H1 (cell line): ENCODE measurements around the gene OSM. TPM values are rescaled to one million over a fixed set of nuclear protein-coding genes. Genes with fewer than 3 reads are reported as not detected.

Experiments used
- CTCF ChIA-PET: fragments of 300-600 bp; sonication (Branson Sonifier 250); formaldehyde crosslinking; loops from one replicate; lab custom pipeline; 2021; ENCODE audit not compliant: partially characterized antibody; lab: Charles Lee
- POLR2A ChIA-PET: fragments of 300-600 bp; sonication (Branson Sonifier 250); formaldehyde crosslinking; loops from one replicate; lab custom pipeline; 2021; ENCODE audit warnings: inconsistent platforms; ENCODE audit not compliant: partially characterized antibody; lab: Charles Lee
- DNase-seq, 2 experiments: peaks; one replicate each; pipeline versions ENCODE4 v3.0.0 to v3.0.0-alpha.2; 2010 to 2022; ENCODE audit warnings: low spot score in 2 of 2, low read depth in 1 of 2, mixed read lengths in 1 of 2
- FAIRE-seq: peaks from 2 replicates; lab custom pipeline; 2011; peaks lifted over from hg19 to GRCh38; lab: Jason Lieb, UNC
- H2AFZ ChIP-seq: 2 replicates; pipeline ENCODE4 v1.8.1; 2012; ENCODE audit warnings: low read length, inconsistent platforms
- H2AK5ac ChIP-seq: 2 replicates; pipeline ENCODE4 v1.6.1; 2013; ENCODE audit warnings: low read depth, low read length
- H2BK120ac ChIP-seq: replicated peaks from 2 replicates; pipeline ENCODE3; 2013; ENCODE audit warnings: low read depth, low read length, inconsistent platforms
- H2BK12ac ChIP-seq: 2 replicates; pipeline ENCODE4 v1.6.1; 2013; ENCODE audit warnings: low read depth, low read length
- H2BK15ac ChIP-seq: 2 replicates; pipeline ENCODE4 v1.6.1; 2013; ENCODE audit warnings: low read length
- H2BK20ac ChIP-seq: 2 replicates; pipeline ENCODE4 v1.6.1; 2013; ENCODE audit warnings: low read length
- H2BK5ac ChIP-seq: 2 replicates; pipeline ENCODE4 v1.6.1; 2013; ENCODE audit warnings: low read depth, low read length
- H3K14ac ChIP-seq: 2 replicates; pipeline ENCODE4 v1.6.1; 2013; ENCODE audit warnings: inconsistent platforms; ENCODE audit not compliant: insufficient read length
- H3K18ac ChIP-seq: 2 replicates; pipeline ENCODE4 v1.6.1; 2013; ENCODE audit warnings: low read length; ENCODE audit errors: extremely low read depth
- H3K23ac ChIP-seq: 2 replicates; pipeline ENCODE4 v1.6.1; 2013; ENCODE audit warnings: inconsistent platforms; ENCODE audit not compliant: insufficient read length
- H3K23me2 ChIP-seq: 2 replicates; pipeline ENCODE4 v1.6.1; 2013; ENCODE audit warnings: low read depth, low read length
- H3K27ac ChIP-seq: 2 replicates; pipeline ENCODE4 v1.6.1; 2011; ENCODE audit warnings: low read depth, low read length, inconsistent platforms
- H3K27me3 ChIP-seq, 4 experiments: replicated peaks in 1 of 4; 1 replicate in 1 of 4; 2 replicates in 3 of 4; pipeline versions ENCODE4 v1.6.1 to v1.8.1; 2011 to 2013; ENCODE audit warnings: low read length in 3 of 4, mild to moderate bottlenecking in 3 of 4, inconsistent platforms in 2 of 4, mixed read lengths in 2 of 4, moderate library complexity in 1 of 4; ENCODE audit not compliant: control insufficient read depth in 3 of 4, insufficient read depth in 3 of 4; ENCODE audit errors: extremely low read depth in 1 of 4
- H3K36me3 ChIP-seq, 4 experiments: 2 replicates each; pipeline versions ENCODE4 v1.6.1 to v1.8.1; 2011 to 2013; ENCODE audit warnings: mild to moderate bottlenecking in 4 of 4, low read length in 3 of 4, moderate library complexity in 2 of 4, control low read depth in 1 of 4, inconsistent platforms in 1 of 4; ENCODE audit not compliant: insufficient read depth in 4 of 4, control insufficient read depth in 2 of 4
- H3K4ac ChIP-seq: replicated peaks from 2 replicates; pipeline ENCODE3; 2013; ENCODE audit warnings: low read length, low read depth, mixed read lengths, inconsistent platforms; ENCODE audit not compliant: insufficient read length
- H3K4me1 ChIP-seq, 4 experiments: replicated peaks in 1 of 4; 1 replicate in 1 of 4; 2 replicates in 3 of 4; pipeline versions ENCODE4 v1.6.1 to v1.8.1; 2011 to 2013; ENCODE audit warnings: low read length in 3 of 4, inconsistent platforms in 2 of 4, mixed read lengths in 1 of 4; ENCODE audit not compliant: insufficient read depth in 4 of 4, control insufficient read depth in 3 of 4
- H3K4me2 ChIP-seq, 2 experiments: 2 replicates each; pipeline versions ENCODE4 v1.6.1 to v1.8.1; 2011 to 2013; ENCODE audit warnings: low read depth in 2 of 2, low read length in 2 of 2, control low read depth in 1 of 2, inconsistent platforms in 1 of 2, mild to moderate bottlenecking in 1 of 2; ENCODE audit not compliant: insufficient read depth in 1 of 2
- H3K4me3 ChIP-seq, 4 experiments: fragments of 200-600, 300-600 bp in 1 of 4; sonication (generic), shearing (Covaris generic), sonication (Bioruptor Twin) in 1 of 4; 2 replicates each; pipeline versions ENCODE4 v1.5.1 to v1.8.1; 2011 to 2016; ENCODE audit warnings: low read length in 4 of 4, low read depth in 3 of 4, control low read depth in 2 of 4, inconsistent platforms in 2 of 4, mild to moderate bottlenecking in 2 of 4, mixed read lengths in 1 of 4, moderate library complexity in 1 of 4; ENCODE audit not compliant: insufficient read depth in 2 of 4; ENCODE audit errors: extremely low read depth in 1 of 4
- H3K56ac ChIP-seq: replicated peaks from 2 replicates; pipeline ENCODE3; 2013; ENCODE audit warnings: low read depth, mild to moderate bottlenecking, mixed read lengths, low read length, inconsistent platforms; ENCODE audit not compliant: insufficient read length
- H3K79me1 ChIP-seq: 2 replicates; pipeline ENCODE4 v1.6.1; 2013; ENCODE audit warnings: low read depth, low read length, control low read depth
- H3K79me2 ChIP-seq, 2 experiments: 2 replicates each; pipeline versions ENCODE4 v1.6.1 to v1.8.1; 2012 to 2013; ENCODE audit warnings: low read length in 2 of 2, mild to moderate bottlenecking in 2 of 2, inconsistent platforms in 1 of 2; ENCODE audit not compliant: insufficient read depth in 2 of 2, control insufficient read depth in 1 of 2
- H3K9ac ChIP-seq, 4 experiments: replicated peaks in 1 of 4; 1 replicate in 1 of 4; 2 replicates in 3 of 4; pipeline versions ENCODE4 v1.6.1 to v1.8.1; 2011 to 2013; ENCODE audit warnings: low read depth in 3 of 4, low read length in 3 of 4, control low read depth in 2 of 4, mild to moderate bottlenecking in 2 of 4, moderate library complexity in 2 of 4, inconsistent platforms in 1 of 4; ENCODE audit errors: extremely low read depth in 1 of 4
- H3K9me3 ChIP-seq, 2 experiments: 2 replicates each; pipeline versions ENCODE4 v1.6.1 to v1.8.1; 2012 to 2013; ENCODE audit warnings: mild to moderate bottlenecking in 2 of 2, moderate library complexity in 2 of 2, control low read depth in 1 of 2, inconsistent platforms in 1 of 2, low read depth in 1 of 2, low read length in 1 of 2, mixed read lengths in 1 of 2; ENCODE audit not compliant: insufficient read depth in 2 of 2
- H4K20me1 ChIP-seq, 2 experiments: replicated peaks in 1 of 2; 2 replicates each; pipeline versions ENCODE3 to v1.8.1; 2011 to 2013; ENCODE audit warnings: inconsistent platforms in 2 of 2, low read length in 2 of 2, mild to moderate bottlenecking in 1 of 2; ENCODE audit not compliant: insufficient read depth in 2 of 2, control insufficient read depth in 1 of 2
- H4K5ac ChIP-seq: 2 replicates; pipeline ENCODE4 v1.6.1; 2013; ENCODE audit warnings: low read length, low read depth, mixed read lengths, inconsistent platforms; ENCODE audit not compliant: insufficient read length
- H4K8ac ChIP-seq: 2 replicates; pipeline ENCODE4 v1.8.0; 2013; ENCODE audit warnings: mild to moderate bottlenecking, moderate library complexity, low read length, inconsistent platforms; ENCODE audit not compliant: insufficient read depth; ENCODE audit errors: extremely low read depth
- H4K91ac ChIP-seq: replicated peaks from 2 replicates; pipeline ENCODE3; 2013; ENCODE audit warnings: low read length, mixed read lengths, inconsistent platforms; ENCODE audit not compliant: insufficient read length
- ASH2L ChIP-seq: fragments of 200-600, 300-600 bp; sonication (generic); IDR thresholded peaks from one replicate; pipeline ENCODE4 v1.7.1; 2017; ENCODE audit warnings: low read length
- RNF2 ChIP-seq: fragments of 200-900, 300-1000 bp; sonication (generic); IDR thresholded peaks from 2 replicates; pipeline ENCODE4 v1.7.1; 2016; ENCODE audit warnings: borderline replicate concordance, low read depth, mild to moderate bottlenecking, antibody characterized with exemption, low read length; ENCODE audit not compliant: poor library complexity, severe bottlenecking; ENCODE audit errors: missing control alignments
- WGBS, 2 experiments: shearing (Covaris generic) in 1 of 2; methylation state at CpG; one replicate each; pipeline versions ENCODE4 v1.1.6 to v1.1.7; 2013 to 2015; ENCODE audit warnings: low lambda C conversion rate in 2 of 2, mixed read lengths in 2 of 2, inconsistent platforms in 1 of 2, low coverage in 1 of 2, missing lambda C conversion rate in 1 of 2; ENCODE audit not compliant: insufficient replicate concordance in 2 of 2, insufficient coverage in 1 of 2, insufficient read length in 1 of 2; ENCODE audit errors: extremely low coverage in 1 of 2, missing lambda C conversion rate in 1 of 2; 5-methylcytosine and 5-hydroxymethylcytosine counted together
- polyA plus RNA-seq, 7 experiments: library from polyadenylated mRNA; depleted of rRNA in 3 of 7; stranded (reverse) in 5 of 7; unstranded in 2 of 7; fragments of >200 nt in 5 of 7; fragments of 200-250 nt in 2 of 7; gene quantifications; 1 replicate in 5 of 7; 2 replicates in 1 of 7; 4 replicates in 1 of 7; pipeline versions ENCODE4 v1.2.1 to v1.2.3, GENCODE V29; 2011 to 2013; ENCODE audit warnings: missing spikeins in 2 of 7, mixed read lengths in 2 of 7
- total RNA-seq: library from RNA; stranded (reverse); fragmentation: NEBNext Ultra II Directional; extraction: Animal tissue kit (Norgen Biotek cat#: 25700); gene quantifications from 2 replicates; pipeline ENCODE4 v1.2.1, GENCODE V29; 2021

Gene OSM
- total and polyA plus RNA-seq, 2 of the 8 experiments (the other 6 are each of a cell fraction or from before 2014, with no cell fraction given): not detected

- FAIRE-seq: no peak
- TF ChIP-seq ASH2L (no peak), RNF2 (no peak)
Observed at GRCh38 chr22:30273711-30274436, 7.2 kb upstream of the OSM start.

More at GRCh38 chr22:30273711-30274436, 7.2 kb upstream of the OSM start:
- Histone ChIP-seq H3K56ac (no peak overlapping the region), H3K79me1 (no peaks in the 10 kb centered on the region), H3K23me2 (no peaks in the 10 kb centered on the region; the same call in 1 of the 2 replicates), H2BK20ac (no peak overlapping the region), H3K9me3 (no peaks in the 10 kb centered on the region), H2BK15ac (no peak overlapping the region), H3K27me3 (no peaks in the 10 kb centered on the region; a peak in 1 of 7 replicates), H3K9ac (no peak overlapping the region), H2AK5ac (no peak overlapping the region), H3K4me3 (no peak overlapping the region), H3K36me3 (no peaks in the 10 kb centered on the region), H4K20me1 (no peaks in the 10 kb centered on the region), H2BK120ac (no peak overlapping the region), H3K14ac (no peak overlapping the region), H2BK5ac (0 out of 2 replicates have a peak overlapping the region, but pooled peaks have one; percentile 8), H4K5ac (no peak overlapping the region), H4K8ac (no peak overlapping the region), H3K27ac (no peak overlapping the region), H2BK12ac (peak overlapping the region; percentile 33; the same call in 1 of the 2 replicates), H3K4ac (no peak overlapping the region), H3K4me2 (no peak overlapping the region), H2AFZ (no peak overlapping the region), H3K23ac (no peak overlapping the region), H4K91ac (no peak overlapping the region), H3K4me1 (peaks cover 0 to 10% (median 3%) of the 10 kb centered on the region in 4 experiments; a peak in 3 of 7 replicates), H3K79me2 (no peaks in the 10 kb centered on the region), H3K18ac (no peak overlapping the region)
- POLR2A ChIA-PET: no interaction called here
- DNase-seq: no peak
- CTCF ChIA-PET: interaction anchor here (1.3 to 1.6 kb wide), 2 partner anchors 10 to 14 kb away, joined by 4 to 6 read pairs; no protein-coding TSS in a partner anchor
- WGBS, 2 experiments: 67% methylated on average over 10 of the region's 10 CpGs; no CpG with 5 or more reads in 1 of the 2 experiments
